SW480 (cell line): ENCODE data around the gene MLN.

Experiments used
- DNase-seq: peaks from one replicate; pipeline ENCODE4 v3.0.0-alpha.2; 2016; ENCODE audit warnings: low spot score

Gene MLN

DNA sequence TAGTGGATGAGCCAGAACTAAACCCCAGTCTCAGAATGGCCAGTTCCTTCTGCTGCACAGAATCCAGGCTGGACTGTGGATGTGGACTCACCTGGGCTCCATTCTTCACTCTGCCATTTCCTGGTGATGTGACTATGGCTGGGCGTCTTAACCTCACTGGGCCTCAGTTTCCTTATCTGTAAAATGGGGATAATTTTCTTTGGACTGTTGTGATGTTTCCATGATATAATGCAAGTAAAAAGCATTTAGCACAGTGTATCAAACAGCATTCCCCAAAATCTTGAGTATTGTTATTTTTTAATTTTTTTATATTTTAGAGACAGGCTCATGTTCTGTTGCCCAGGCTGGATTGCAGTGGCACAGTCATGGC lies 51.2 kb downstream of the MLN start:
- no peak for DNase-seq

DNA sequence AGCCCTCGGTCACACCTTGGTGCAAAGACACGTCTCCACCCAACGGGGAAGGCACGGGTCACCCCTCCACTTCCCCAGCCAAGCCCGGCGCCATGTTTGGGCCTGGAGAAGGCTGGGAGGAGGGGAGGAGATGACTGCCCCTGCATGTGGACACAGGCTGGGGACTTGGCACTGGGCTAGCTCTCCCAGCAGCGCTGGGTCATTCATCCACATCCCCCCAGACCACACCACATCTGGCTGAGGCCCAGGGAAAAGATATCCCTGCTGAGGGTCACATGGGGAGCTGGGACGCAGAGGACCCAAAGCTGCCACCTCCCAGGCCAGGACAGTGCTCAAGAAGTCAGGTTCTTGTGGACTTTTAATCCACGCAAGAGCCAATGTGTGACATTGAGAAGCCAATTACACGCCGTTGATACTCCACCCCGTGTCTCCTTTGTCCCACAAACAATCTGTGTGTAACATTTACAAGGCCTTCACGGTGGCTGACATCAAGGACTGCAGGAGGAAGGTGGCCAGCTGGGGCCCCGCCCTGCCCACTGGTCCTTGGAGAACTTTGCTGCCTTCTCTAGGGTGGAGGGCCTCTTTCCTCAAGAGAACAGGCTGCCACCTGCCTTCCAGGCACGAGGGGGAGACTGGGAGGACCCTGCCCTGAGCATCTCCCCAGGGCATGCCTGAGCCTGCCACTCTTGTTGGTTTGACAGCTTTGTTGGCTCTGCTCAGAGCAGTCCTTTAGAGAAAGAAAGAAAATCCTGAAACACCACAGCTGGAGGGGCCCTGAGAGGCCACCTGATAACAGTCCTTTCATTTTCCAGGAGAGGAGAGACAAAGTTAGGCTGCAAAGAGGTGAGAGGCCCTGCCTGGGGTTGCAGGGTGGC lies 51.8 kb downstream of the MLN start:
- no peak for DNase-seq

DNA sequence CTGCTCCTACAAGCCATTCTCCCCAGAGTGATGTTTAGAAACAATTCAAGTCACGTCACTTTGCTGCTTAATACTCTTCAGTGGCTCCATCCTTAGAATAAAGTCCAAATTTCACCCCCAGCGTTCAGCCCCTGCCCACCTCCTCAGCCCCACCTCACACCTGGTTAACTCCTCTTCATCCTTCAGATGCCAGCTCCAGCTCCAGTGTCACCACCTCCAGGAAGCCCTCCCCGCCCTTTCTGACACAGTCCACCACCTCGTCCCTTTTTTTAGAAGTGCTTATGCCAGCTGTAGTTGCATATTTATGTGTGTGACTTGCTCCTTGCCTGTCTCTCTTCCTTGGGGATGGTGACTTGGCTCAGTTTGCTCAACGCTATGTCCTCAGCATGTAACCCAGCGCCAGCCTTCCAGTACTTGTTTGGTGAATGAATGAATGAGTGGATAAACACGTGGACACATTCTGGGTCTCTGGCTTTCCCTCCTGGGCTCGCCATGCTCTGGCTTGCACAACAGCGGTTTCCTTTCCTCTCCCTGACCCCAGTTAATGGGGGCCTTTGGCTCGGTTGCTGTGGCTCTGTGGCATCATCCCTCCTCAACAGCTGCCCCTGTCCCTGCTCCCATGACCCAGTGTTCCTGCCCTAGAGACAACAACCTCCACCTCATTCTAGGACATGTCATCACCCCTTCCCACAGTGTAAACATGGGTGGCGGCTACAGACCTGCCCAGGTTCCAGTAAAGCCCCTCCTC lies 53.4 kb downstream of the MLN start:
- DNase-seq = no peak

DNA sequence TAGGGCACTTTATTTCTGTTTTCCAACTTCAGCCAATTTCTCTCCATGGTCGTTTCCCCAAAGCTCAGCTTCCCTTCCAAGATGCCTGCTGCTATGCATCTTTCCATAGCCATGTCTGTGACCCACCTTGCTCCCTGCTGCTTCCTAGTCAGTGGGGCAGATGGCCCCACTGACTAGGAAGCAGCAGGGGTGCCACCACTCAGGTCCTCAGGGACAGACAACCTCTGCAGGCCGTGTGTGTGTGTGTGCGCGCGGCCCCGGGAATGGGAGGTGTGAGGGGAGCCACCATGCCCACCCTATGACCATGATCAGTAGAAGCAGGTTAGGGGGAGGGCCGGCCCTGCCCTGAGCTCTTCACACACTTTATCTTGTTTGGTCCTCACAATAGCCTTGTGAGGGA lies 54.4 kb downstream of the MLN start:
- no peak for DNase-seq

DNA sequence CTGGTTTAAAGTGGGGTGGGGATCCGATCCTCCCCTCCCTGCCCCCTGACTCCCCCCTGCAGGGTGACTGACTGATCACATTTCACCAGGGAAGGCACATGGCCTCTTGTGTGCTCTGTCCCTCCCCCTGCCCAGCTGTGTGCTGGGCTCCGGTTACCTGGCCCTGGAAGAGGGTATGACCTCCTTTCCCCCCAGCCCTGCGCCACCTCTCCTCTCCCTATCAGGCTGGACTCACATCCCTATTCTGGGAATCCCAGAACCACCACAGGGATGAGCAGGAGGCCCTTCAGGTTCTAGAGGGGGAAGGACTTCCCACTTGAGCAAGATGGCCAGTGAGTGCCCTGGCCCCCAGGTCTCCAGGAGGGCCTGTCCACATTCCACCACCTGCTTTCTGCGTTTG lies 55.0 kb downstream of the MLN start:
- no peak for DNase-seq

DNA sequence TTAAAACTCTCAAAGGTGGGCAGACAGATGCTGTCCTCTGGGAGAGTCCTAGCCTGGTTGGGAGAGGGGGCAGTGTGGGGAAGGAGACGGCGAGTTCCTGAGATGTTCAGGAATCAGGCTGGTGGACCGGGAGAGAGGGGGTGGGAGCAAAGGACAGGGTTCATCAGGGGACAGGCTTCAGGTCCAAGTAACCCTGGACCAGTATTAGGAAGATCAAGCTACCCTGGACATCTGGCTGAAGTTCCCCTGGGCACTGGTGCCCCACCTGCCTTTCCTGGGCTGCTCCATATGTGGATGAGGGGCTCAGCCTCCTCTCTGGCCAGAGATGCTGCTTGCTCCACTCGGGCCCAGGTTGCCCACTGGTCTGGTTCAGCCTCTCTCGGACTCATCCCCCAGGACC lies 56.0 kb downstream of the MLN start:
- no peak for DNase-seq

DNA sequence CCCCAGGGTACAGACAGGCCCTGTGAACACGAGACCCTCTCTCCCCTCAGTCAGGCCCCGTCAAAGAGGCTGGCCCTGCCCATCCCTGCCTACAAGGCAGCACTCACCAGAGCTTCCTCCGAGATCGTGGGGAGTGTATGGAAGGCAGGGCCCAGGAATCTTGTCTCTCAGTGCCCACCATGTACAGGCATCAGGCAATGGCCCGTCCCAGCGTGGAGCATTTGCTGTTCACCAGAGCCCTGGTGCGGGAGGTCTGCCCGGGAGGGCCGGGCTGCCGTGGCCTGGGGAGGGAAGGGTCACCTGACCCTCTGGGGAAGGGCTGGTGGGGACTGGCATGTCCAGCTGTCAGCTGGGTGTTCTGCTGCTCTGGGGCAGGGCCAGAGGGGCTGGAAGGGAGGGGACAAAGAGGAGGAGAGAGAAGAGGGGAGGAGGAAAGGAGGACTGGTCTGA lies 57.1 kb downstream of the MLN start, which contains the start of gene IP6K3:
TSS of gene IP6K3 (minus strand) at position 255 of the 450 bp plus-strand sequence. CDS start 11,429 bp downstream, outside the sequence.
- DNase-seq = no peak

DNA sequence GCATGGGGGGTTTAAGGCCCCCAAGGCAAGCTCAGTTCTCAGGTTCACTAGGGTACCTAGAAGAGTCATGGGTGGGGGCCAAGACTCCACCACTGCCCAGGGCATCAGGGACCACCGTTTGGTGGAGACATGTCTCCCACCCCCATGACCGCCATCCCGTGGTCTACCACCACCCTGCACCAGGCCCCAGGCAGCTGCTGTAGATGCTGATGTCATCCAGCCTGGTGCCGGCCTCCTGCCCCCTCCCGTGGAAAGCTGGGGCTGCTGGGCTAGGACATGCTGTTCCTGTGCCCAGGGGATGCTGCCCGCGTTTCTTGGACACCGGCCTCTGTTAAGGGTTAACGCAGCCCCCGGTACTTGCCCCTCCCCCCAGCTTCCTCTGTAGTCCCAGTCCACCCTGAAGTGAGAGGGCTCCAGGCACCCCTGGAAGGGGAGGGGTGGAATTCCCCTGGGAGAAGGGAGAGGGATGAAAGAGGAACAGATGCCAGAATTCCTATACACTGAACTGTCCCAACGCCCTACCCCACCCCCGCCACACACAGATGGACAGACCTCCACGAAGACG lies 57.7 kb downstream of the MLN start:
- no peak for DNase-seq

DNA sequence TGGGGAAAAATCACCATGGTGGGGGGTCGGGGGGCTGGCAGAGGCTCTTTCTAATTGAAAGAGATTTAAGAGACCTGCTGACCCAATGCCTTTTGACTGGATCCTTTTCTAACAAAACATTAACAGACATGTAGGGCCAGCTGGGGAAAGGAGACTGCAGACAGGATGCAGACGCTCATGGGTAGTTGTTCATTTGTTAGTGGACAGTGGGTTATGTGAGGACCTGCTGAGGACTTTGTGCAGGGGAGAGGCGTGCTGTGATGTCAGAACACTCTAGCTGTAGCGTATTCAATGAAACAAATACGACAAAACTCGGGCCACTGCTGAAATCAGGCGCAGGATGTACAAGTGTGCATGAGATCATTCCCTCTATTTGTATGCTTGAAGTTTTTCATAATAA lies 58.3 kb downstream of the MLN start:
- no peak for DNase-seq

DNA sequence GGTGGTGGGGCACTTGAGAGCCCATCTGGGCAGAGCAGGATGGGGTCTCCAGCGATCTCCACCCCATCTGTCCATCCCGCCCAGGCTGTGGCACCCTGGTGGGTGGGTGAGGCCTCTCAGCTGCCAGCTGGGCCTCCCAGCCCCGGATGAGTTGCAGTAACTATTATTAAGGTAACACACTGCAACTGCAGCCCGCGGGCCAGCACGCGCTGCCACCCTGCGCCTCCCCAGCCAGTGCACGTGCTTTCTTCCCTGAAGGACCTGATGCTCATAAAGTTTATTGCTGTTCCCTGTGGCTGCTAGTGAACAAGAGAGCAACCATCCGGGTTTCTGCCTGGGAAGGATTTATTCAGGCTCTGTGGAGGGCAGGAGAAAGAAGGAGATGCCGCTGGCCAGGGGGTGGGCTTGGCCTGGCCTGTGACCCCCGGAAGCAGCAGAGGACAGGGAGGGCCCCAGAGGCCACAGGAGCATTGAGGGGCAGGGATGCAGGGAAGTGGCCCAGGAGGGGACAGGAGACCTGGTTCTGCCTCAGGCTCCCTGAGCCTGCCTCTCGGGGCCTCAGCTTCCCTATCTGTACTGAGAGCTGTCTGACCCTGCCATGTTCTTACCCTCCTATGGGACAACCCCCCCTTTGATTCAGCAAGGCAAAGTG lies 58.8 kb downstream of the MLN start:
- no peak for DNase-seq
